ENCODE data around the gene MLANA. TPM values are rescaled to one million over a fixed set of nuclear protein-coding genes. Genes with fewer than 3 reads are reported as not detected.
A peak's percentile ranks its signal among the peaks of the same experiment; 100 is the strongest.
"Not testable (repeated sequence)": the region's sequence is repeated elsewhere in the genome, so short reads cannot be mapped to it uniquely, and the experiment has no call there.

MLANA gene
- total RNA-seq, 1 donor from 2014 or later, result not detected

- DNase-seq (ENCODE audit: low read depth in 2 of 2), result no peak
These were observed 21.2 kb upstream of the MLANA start for GRCh38 chr9:5869315-5870019.

GRCh38 chr9:5870020-5870339 lies 20.7 kb upstream of the MLANA start:
- DNase-seq (ENCODE audit: low read depth in 2 of 2), result no peak

GRCh38 chr9:5870691-5871090 lies 20.0 kb upstream of the MLANA start:
- DNase-seq (ENCODE audit: low read depth in 2 of 2), result peak; percentile 16 to 77

GRCh38 chr9:5871785-5872184 lies 18.9 kb upstream of the MLANA start:
- DNase-seq (ENCODE audit: low read depth in 2 of 2), result peak; percentile 32 to 55

GRCh38 chr9:5872511-5872910 lies 18.2 kb upstream of the MLANA start:
- no peak for DNase-seq (ENCODE audit: low read depth in 2 of 2)

GRCh38 chr9:5873439-5873838 lies 17.2 kb upstream of the MLANA start:
- DNase-seq (ENCODE audit: low read depth in 2 of 2), result no peak

GRCh38 chr9:5874048-5874447 lies 16.6 kb upstream of the MLANA start:
- no peak for DNase-seq (ENCODE audit: low read depth in 2 of 2)

- no peak for DNase-seq (ENCODE audit: low read depth in 2 of 2)
These were observed 14.7 kb upstream of the MLANA start for GRCh38 chr9:5876026-5876425.

GRCh38 chr9:5876711-5877110 lies 14.0 kb upstream of the MLANA start:
- DNase-seq (ENCODE audit: low read depth in 2 of 2), result no peak

- DNase-seq (ENCODE audit: low read depth in 2 of 2), result peak in 1 of 2 donors; percentile 56
These were observed 11.1 kb upstream of the MLANA start for GRCh38 chr9:5879419-5880181.

GRCh38 chr9:5882244-5883012 lies 8.3 kb upstream of the MLANA start:
- DNase-seq (ENCODE audit: low read depth in 2 of 2), result not testable (repeated sequence)

GRCh38 chr9:5884191-5884590 lies 6.5 kb upstream of the MLANA start:
- no peak for DNase-seq (ENCODE audit: low read depth in 2 of 2)

- DNase-seq (ENCODE audit: low read depth in 2 of 2), result peak; percentile 51 to 74
These were observed 4.4 kb upstream of the MLANA start for GRCh38 chr9:5886114-5886939.

- peak in 1 of 2 donors; percentile 13 for DNase-seq (ENCODE audit: low read depth in 2 of 2)
These were observed 1.9 kb downstream of the MLANA start for GRCh38 chr9:5892456-5893133.

- no peak for DNase-seq (ENCODE audit: low read depth in 2 of 2)
These were observed 2.4 kb downstream of the MLANA start for GRCh38 chr9:5893134-5893505.

GRCh38 chr9:5893591-5894236 lies 3.0 kb downstream of the MLANA start:
- DNase-seq (ENCODE audit: low read depth in 2 of 2), result no peak

GRCh38 chr9:5894237-5894959 lies 3.7 kb downstream of the MLANA start:
- no peak for DNase-seq (ENCODE audit: low read depth in 2 of 2)

GRCh38 chr9:5895782-5896181 lies 5.1 kb downstream of the MLANA start:
- DNase-seq (ENCODE audit: low read depth in 2 of 2), result peak in 1 of 2 donors; percentile 53

GRCh38 chr9:5896863-5897262 lies 6.2 kb downstream of the MLANA start:
- no peak for DNase-seq (ENCODE audit: low read depth in 2 of 2)

GRCh38 chr9:5897851-5898250 lies 7.2 kb downstream of the MLANA start:
- peak in 1 of 2 donors; percentile 11 for DNase-seq (ENCODE audit: low read depth in 2 of 2)

All from dermis microvascular lymphatic vessel endothelial cell (primary cell).